CD4-positive, CD25-positive, alpha-beta regulatory T cell (primary cell): ENCODE measurements around the gene GPR78. TPM values are rescaled to one million over a fixed set of nuclear protein-coding genes. Genes with fewer than 3 reads are reported as not detected.

Experiments used
- ATAC-seq, 2 donors: fragments of 150-1000 bp; cut with Tn5 transposase; one replicate each; pipeline ENCODE4 v1.10.0; 2021; ENCODE audit warnings: low read depth in 2 of 2, moderate number of reproducible peaks in 2 of 2, moderate library complexity in 1 of 2
- DNase-seq, 3 donors: peaks; one replicate each; pipeline versions ENCODE4 v3.0.0 to v3.0.0-alpha.2; 2012 to 2022; ENCODE audit warnings: mixed read lengths in 1 of 3
- H3K27ac ChIP-seq: one replicate; pipeline ENCODE4 v1.7.0; 2013; ENCODE audit warnings: mild to moderate bottlenecking, low read length; ENCODE audit not compliant: insufficient read depth, poor library complexity, severe bottlenecking
- H3K27me3 ChIP-seq: one replicate; pipeline ENCODE4 v1.7.0; 2013; ENCODE audit warnings: low read length; ENCODE audit not compliant: control insufficient read depth, insufficient read depth
- H3K36me3 ChIP-seq: one replicate; pipeline ENCODE4 v1.7.0; 2013; ENCODE audit warnings: mild to moderate bottlenecking, low read length, moderate library complexity; ENCODE audit not compliant: control insufficient read depth, insufficient read depth
- H3K4me1 ChIP-seq: 2 replicates; pipeline ENCODE4 v1.7.0; 2013; ENCODE audit warnings: mild to moderate bottlenecking, low read length; ENCODE audit not compliant: insufficient read depth, control insufficient read depth, poor library complexity, severe bottlenecking
- H3K4me3 ChIP-seq: one replicate; pipeline ENCODE4 v1.7.0; 2013; ENCODE audit warnings: low read depth, mild to moderate bottlenecking, low read length, moderate library complexity
- H3K9me3 ChIP-seq, 2 experiments: 1 replicate in 1 of 2; 2 replicates in 1 of 2; pipeline ENCODE4 v1.7.0; 2013; ENCODE audit warnings: low read length in 2 of 2, mild to moderate bottlenecking in 1 of 2, moderate library complexity in 1 of 2; ENCODE audit not compliant: control insufficient read depth in 2 of 2
- H3K27ac Mint-ChIP-seq, 3 donors: one replicate each; pipeline ENCODE4 v1.8.0; 2020 to 2022; ENCODE audit warnings: mild to moderate bottlenecking in 3 of 3, mixed read lengths in 3 of 3, moderate library complexity in 2 of 3
- H3K27me3 Mint-ChIP-seq: one replicate; pipeline ENCODE4 v1.8.0; 2022; ENCODE audit warnings: mild to moderate bottlenecking, mixed read lengths
- H3K36me3 Mint-ChIP-seq: one replicate; pipeline ENCODE4 v1.8.0; 2020; ENCODE audit warnings: mixed read lengths
- H3K4me1 Mint-ChIP-seq, 4 donors: one replicate each; pipeline ENCODE4 v1.8.0; 2020 to 2022; ENCODE audit warnings: mixed read lengths in 4 of 4, mild to moderate bottlenecking in 1 of 4
- H3K4me3 Mint-ChIP-seq, 4 donors: one replicate each; pipeline ENCODE4 v1.8.0; 2020 to 2022; ENCODE audit warnings: mild to moderate bottlenecking in 4 of 4, mixed read lengths in 4 of 4, moderate library complexity in 3 of 4
- H3K9me3 Mint-ChIP-seq, 7 donors: one replicate each; pipeline ENCODE4 v1.8.0; 2020 to 2022; ENCODE audit warnings: mixed read lengths in 7 of 7, mild to moderate bottlenecking in 3 of 7, moderate library complexity in 2 of 7
- polyA plus RNA-seq, 4 donors: library from polyadenylated mRNA; unstranded; fragments of 300-500 nt; fragmentation: Illumina TruSeq; gene quantifications; one replicate each; pipeline ENCODE4 v1.2.3, GENCODE V29; 2021
- total RNA-seq: library from RNA; stranded (reverse); gene quantifications from one replicate; pipeline ENCODE4 v1.2.3, GENCODE V29; 2022

Gene GPR78, protein sequence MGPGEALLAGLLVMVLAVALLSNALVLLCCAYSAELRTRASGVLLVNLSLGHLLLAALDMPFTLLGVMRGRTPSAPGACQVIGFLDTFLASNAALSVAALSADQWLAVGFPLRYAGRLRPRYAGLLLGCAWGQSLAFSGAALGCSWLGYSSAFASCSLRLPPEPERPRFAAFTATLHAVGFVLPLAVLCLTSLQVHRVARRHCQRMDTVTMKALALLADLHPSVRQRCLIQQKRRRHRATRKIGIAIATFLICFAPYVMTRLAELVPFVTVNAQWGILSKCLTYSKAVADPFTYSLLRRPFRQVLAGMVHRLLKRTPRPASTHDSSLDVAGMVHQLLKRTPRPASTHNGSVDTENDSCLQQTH
- total RNA-seq = not detected
- not detected for polyA plus RNA-seq

GRCh38 chr4:8580321-8581093, at the start of gene GPR78:
Gene GPR78, plus strand, starts transcription at chr4:8580392. Its CDS starts 591 bp downstream, at chr4:8580983.
- ATAC-seq = peak in 1 of 2 donors; percentile 18

GRCh38 chr4:8532245-8532781, 47.9 kb upstream of the GPR78 start:
- H3K36me3 ChIP-seq = no peaks in the 10 kb centered on the region
- no peaks in the 10 kb centered on the region for H3K27me3 Mint-ChIP-seq
- peaks cover 0 to 2% (median 0%) of the 10 kb centered on the region in 4 donors for H3K4me1 Mint-ChIP-seq

More at GRCh38 chr4:8580321-8581093, at the start of gene GPR78:
- Histone ChIP-seq H3K4me3 (no peak within 1 kb of the TSS), H3K27me3 (no peaks in the 10 kb centered on the region), H3K4me1 (no peaks in the 10 kb centered on the region), H3K36me3 (no peaks in the 10 kb centered on the region), H3K9me3 (no peaks in the 10 kb centered on the region), H3K27ac (no peak within 1 kb of the TSS)
- H3K9me3 Mint-ChIP-seq = peaks cover 0 to 2% (median 0%) of the 10 kb centered on the region in 7 donors
- no peak within 1 kb of the TSS for H3K4me3 Mint-ChIP-seq
- DNase-seq = peak in 2 of 3 donors; percentile 4 to 27
- H3K36me3 Mint-ChIP-seq = no peaks in the 10 kb centered on the region
- peaks cover 0 to 2% (median 0%) of the 10 kb centered on the region in 4 donors for H3K4me1 Mint-ChIP-seq
- H3K27me3 Mint-ChIP-seq = peaks cover 10% of the 10 kb centered on the region
- no peak within 1 kb of the TSS for H3K27ac Mint-ChIP-seq

DNA sequence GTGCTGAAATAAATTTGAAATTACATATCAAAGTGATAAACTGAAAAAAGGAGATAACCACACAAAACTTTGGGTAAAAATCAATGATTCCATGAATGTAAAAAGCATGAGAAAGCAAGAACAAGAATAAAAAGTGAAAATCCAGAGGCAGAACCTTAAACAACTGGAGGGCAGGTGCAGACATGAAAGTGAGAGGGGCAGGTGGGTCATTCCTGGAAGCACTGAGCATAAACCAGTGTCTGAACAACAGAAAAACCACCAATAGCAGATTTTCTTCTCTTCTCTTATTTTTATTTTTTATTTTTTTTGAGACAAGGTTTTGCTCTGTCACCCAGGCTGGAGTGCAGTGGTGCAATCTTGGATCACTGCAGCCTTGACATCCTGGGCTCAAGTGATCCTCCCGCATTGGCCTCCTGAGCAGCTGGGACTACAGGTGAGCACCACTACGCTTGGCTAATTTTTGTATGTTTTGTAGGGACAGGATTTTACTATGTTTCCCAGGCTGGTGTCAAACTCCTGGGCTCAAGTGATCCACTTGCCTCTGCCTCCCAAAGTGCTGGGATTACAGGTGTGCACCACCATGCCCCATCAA, 46.8 kb upstream of the GPR78 start:
- Mint-ChIP-seq H3K36me3 (peaks cover 4% of the 10 kb centered on the region), H3K27ac (no peak overlapping the region), H3K27me3 (no peaks in the 10 kb centered on the region), H3K4me1 (peaks cover 0 to 2% (median 0%) of the 10 kb centered on the region in 4 donors), H3K4me3 (no peak overlapping the region), H3K9me3 (peaks cover 0 to 10% (median 6%) of the 10 kb centered on the region in 7 donors)
- Histone ChIP-seq H3K36me3 (no peaks in the 10 kb centered on the region), H3K27me3 (no peaks in the 10 kb centered on the region), H3K27ac (no peak overlapping the region), H3K4me3 (no peak overlapping the region), H3K4me1 (no peaks in the 10 kb centered on the region), H3K9me3 (peaks cover 0 to 2% of the 10 kb centered on the region in 2 experiments)
- ATAC-seq = no peak
- DNase-seq = no peak

More at GRCh38 chr4:8532245-8532781, 47.9 kb upstream of the GPR78 start:
- Histone ChIP-seq H3K4me3 (no peak overlapping the region), H3K27me3 (no peaks in the 10 kb centered on the region), H3K27ac (no peak overlapping the region), H3K4me1 (no peaks in the 10 kb centered on the region), H3K9me3 (peaks cover 0 to 2% of the 10 kb centered on the region in 2 experiments)
- Mint-ChIP-seq H3K27ac (no peak overlapping the region), H3K36me3 (peaks cover 4% of the 10 kb centered on the region), H3K4me3 (no peak overlapping the region), H3K9me3 (peaks cover 0 to 10% (median 6%) of the 10 kb centered on the region in 7 donors)
- DNase-seq (no peak), ATAC-seq (no peak)

- Mint-ChIP-seq H3K9me3 (peaks cover 0 to 10% (median 6%) of the 10 kb centered on the region in 7 donors), H3K27ac (no peak overlapping the region), H3K36me3 (peaks cover 4% of the 10 kb centered on the region), H3K4me3 (peak overlapping the region in 1 of 4 donors; percentile 13), H3K27me3 (no peaks in the 10 kb centered on the region), H3K4me1 (peaks cover 0 to 5% (median 0%) of the 10 kb centered on the region in 4 donors)
- Histone ChIP-seq H3K27ac (no peak overlapping the region), H3K36me3 (no peaks in the 10 kb centered on the region), H3K9me3 (peaks cover 0 to 2% of the 10 kb centered on the region in 2 experiments), H3K4me3 (no peak overlapping the region), H3K27me3 (no peaks in the 10 kb centered on the region), H3K4me1 (no peaks in the 10 kb centered on the region)
- no peak for DNase-seq
- ATAC-seq = no peak
Measured at GRCh38 chr4:8534129-8534528, 46.1 kb upstream of the GPR78 start.

DNA sequence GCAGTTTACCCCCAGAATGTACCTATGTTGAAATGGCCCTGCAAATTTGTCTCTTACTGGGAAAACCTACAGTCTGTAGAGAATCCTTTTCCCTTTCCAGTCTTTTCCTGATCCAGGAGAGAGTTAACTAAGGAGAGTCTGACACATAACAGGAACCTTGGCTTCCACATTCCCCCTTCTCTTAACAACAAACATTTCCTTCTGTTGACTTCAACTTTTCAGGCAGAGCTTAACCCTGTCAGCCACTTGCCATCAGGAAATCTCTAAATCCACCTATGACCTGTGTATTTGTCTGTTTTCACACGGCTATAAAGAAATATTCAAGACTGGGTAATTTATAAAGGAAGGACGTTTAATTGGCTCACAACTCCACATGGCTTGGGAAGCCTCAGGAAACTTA, 45.6 kb upstream of the GPR78 start:
- no peaks in the 10 kb centered on the region for H3K27me3 ChIP-seq
- ATAC-seq (no peak), DNase-seq (no peak)
- no peaks in the 10 kb centered on the region for H3K27me3 Mint-ChIP-seq
- H3K27ac Mint-ChIP-seq = no peak overlapping the region
- no peak overlapping the region for H3K27ac ChIP-seq
- peaks cover 0 to 2% of the 10 kb centered on the region in 2 experiments for H3K9me3 ChIP-seq
- H3K36me3 Mint-ChIP-seq = peaks cover 4% of the 10 kb centered on the region
- peaks cover 0 to 10% (median 6%) of the 10 kb centered on the region in 7 donors for H3K9me3 Mint-ChIP-seq
- H3K4me1 Mint-ChIP-seq = peaks cover 0 to 10% (median under 1%) of the 10 kb centered on the region in 4 donors
- H3K4me3 Mint-ChIP-seq = peak overlapping the region in 1 of 4 donors; percentile 29
- H3K4me1 ChIP-seq = no peaks in the 10 kb centered on the region
- H3K36me3 ChIP-seq = no peaks in the 10 kb centered on the region
- no peak overlapping the region for H3K4me3 ChIP-seq

DNA sequence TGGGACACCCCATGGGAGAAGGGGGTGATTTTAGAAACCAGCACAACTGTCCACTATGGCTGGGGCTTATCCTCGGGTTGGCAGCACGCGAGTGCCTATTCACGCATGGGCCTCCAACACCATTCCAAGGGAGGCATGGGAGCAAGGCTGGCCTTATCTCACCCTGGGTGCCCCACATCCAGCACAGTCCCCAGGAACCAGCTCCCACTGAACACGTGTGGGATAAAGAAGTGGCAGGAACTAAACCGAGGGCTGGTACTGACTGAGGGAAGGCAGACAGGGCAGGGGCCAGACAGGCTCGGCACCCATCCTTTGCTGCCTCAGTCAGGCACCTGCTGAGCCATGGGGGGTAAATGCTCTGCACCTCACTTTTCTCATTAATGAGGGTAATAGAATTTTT, 43.7 kb upstream of the GPR78 start:
- no peak overlapping the region for H3K27ac Mint-ChIP-seq
- H3K4me3 Mint-ChIP-seq = no peak overlapping the region
- Histone ChIP-seq H3K36me3 (no peaks in the 10 kb centered on the region), H3K4me3 (no peak overlapping the region), H3K27me3 (no peaks in the 10 kb centered on the region), H3K9me3 (peaks cover 0 to 2% of the 10 kb centered on the region in 2 experiments), H3K4me1 (peaks cover 5% of the 10 kb centered on the region), H3K27ac (no peak overlapping the region)
- peaks cover 0 to 10% (median 6%) of the 10 kb centered on the region in 7 donors for H3K9me3 Mint-ChIP-seq
- H3K36me3 Mint-ChIP-seq = peaks cover 4% of the 10 kb centered on the region
- ATAC-seq (no peak), DNase-seq (no peak)
- peaks cover 0 to 19% (median 4%) of the 10 kb centered on the region in 4 donors for H3K4me1 Mint-ChIP-seq
- H3K27me3 Mint-ChIP-seq = no peaks in the 10 kb centered on the region

DNA sequence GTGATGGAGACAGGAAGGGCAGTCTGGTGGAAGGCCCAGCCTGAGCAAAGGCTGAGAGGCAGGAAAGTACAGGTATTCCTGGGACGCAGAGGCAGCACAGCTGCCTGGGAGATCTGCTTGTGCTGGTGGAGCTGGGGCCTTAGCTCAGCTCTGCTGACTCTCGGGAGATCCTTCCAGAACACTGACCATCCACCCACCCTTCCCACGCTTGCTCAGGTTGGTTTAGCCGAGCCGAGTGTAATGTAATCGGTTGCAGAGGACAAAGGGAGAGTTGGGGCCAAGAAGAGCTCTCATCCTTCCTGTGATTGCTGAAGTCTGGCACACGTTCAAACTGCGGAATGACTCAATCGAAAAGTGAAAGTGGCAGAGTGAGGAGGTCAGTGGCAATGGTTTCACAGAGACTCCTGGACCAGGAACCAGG, 43.1 kb upstream of the GPR78 start:
- Histone ChIP-seq H3K9me3 (peaks cover 0 to 2% of the 10 kb centered on the region in 2 experiments), H3K27me3 (no peaks in the 10 kb centered on the region), H3K36me3 (no peaks in the 10 kb centered on the region), H3K4me1 (peaks cover 5% of the 10 kb centered on the region), H3K27ac (no peak overlapping the region), H3K4me3 (no peak overlapping the region)
- H3K36me3 Mint-ChIP-seq = peaks cover 4% of the 10 kb centered on the region
- no peaks in the 10 kb centered on the region for H3K27me3 Mint-ChIP-seq
- H3K4me3 Mint-ChIP-seq = no peak overlapping the region
- H3K4me1 Mint-ChIP-seq = peaks cover 0 to 19% (median 4%) of the 10 kb centered on the region in 4 donors
- no peak overlapping the region for H3K27ac Mint-ChIP-seq
- ATAC-seq = no peak
- peaks cover 0 to 10% (median 4%) of the 10 kb centered on the region in 7 donors for H3K9me3 Mint-ChIP-seq
- DNase-seq = no peak
